Stimulated activated CD8-positive, alpha-beta memory T cell treated with anti-CD3 and anti-CD28 coated beads, Interleukin-12 subunit alpha, Interleukin-12 subunit beta, amount 100 ng/mL, for 1 hour (primary cell): ENCODE data around the gene CAT.

Experiments used
- DNase-seq: peaks from one replicate; pipeline ENCODE4 v3.0.0-alpha.2; 2020; ENCODE audit warnings: low read depth

The CAT gene

DNA sequence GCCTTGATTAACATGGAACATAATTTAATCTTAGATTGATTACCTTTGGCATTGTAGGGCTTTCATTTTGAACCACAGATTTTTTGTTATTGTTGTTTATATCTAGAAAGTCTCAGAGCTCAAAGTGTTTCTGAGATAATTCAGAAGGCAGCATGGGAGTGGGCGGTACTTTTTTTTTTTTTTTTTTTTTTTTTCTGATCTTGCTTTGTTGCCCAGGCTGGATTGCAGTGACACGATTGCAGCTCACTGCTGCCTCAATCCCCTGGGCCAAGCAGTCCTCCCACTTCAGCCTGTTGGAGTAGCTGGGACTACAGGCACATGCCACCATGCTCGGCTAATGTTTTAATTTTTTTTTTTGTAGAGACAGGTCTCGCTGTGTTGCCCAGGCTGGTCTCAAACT is 21.5 kb downstream of the CAT start:
- DNase-seq: no peak

DNA sequence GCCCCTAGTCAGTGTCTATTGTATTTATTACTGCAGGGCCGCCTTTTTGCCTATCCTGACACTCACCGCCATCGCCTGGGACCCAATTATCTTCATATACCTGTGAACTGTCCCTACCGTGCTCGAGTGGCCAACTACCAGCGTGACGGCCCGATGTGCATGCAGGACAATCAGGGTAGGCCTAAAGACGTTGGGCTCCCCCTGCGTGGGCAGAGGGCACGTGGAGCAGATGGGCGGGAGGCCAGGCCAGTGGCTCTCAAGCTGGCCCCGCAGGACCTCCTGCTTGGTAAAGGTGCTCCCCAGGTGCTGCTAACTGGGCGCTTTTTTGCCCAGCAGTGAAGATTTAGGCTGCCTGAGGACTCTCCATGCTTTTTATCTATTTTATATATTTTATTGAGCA is 22.5 kb downstream of the CAT start:
- no peak for DNase-seq

DNA sequence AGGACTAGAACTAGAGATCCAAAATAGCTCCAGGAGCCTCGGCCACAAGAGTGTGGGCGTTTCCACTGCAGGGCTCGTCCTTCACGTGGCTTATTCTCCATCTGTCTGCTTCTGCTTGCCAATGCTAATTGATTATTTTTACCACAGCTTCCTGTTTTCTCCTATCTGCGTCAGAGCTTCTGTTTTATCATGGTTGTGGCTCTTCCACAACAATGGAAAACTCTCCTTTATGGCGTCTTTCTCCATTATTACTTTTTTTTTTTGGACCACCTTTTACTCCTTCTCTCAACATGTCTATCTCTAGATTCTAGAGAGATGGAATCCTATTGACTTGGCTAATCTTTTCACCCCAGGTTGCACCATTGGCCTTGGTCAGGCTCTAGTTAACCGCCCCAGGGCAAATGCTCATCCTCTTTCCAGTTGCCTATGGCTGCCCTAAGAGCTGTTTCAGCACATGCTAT is 25.9 kb downstream of the CAT start:
- no peak for DNase-seq

DNA sequence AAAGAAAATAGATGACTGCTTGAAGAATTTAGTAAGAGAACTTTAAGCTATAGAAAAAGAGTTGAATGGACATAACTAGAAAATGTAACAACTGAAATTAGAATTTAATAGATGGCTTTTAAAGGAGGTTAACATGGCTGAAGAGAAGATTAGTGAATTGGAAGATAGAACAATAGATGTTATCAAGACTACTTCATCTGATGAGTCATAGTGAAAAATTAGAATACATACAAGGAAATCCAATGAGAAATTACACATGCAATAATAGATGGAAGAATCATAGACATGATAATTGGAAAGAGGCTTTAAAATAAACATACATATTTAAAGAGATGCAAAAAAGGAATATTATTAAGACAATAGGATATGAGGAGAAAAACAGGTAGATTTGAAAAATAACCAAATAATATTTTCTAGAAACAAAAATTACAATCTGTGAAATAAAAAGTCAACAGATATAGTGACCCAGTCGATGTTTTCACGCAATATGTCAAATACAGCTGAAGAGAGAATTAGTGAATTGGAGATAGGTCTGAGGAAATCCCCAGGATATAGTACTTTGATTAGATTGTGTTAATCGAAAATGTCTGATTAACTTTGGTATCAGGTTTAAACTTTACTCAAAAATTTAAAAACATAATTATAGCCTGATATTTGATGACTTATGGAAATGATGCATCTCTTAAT is 28.2 kb downstream of the CAT start:
- DNase-seq: no peak

DNA sequence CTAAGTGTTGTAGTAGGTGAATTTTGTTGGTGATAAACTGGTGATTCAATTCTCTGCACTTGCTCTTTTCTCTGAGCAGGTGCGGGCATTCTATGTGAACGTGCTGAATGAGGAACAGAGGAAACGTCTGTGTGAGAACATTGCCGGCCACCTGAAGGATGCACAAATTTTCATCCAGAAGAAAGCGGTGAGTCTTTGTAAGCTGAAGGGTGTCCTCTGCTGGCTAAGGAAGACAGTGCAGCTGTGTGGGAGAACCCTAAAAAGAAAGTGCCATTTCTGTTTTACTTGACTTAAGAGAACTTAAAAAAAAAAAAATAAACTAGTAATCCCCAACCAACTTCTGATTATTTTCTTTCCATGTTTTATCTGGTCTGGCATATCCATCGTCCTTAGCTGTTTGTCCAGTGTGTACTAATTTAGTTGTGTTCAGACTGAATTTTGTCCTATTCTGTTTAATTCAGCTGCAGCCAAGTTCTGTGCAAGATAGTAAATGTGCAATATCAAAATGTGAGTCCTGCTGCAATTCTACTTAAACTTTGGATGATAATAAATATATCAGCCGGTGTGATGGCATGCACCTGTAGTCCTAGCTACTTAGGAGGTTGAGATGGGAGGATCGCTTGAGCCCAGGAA is 29.6 kb downstream of the CAT start:
- no peak for DNase-seq

DNA sequence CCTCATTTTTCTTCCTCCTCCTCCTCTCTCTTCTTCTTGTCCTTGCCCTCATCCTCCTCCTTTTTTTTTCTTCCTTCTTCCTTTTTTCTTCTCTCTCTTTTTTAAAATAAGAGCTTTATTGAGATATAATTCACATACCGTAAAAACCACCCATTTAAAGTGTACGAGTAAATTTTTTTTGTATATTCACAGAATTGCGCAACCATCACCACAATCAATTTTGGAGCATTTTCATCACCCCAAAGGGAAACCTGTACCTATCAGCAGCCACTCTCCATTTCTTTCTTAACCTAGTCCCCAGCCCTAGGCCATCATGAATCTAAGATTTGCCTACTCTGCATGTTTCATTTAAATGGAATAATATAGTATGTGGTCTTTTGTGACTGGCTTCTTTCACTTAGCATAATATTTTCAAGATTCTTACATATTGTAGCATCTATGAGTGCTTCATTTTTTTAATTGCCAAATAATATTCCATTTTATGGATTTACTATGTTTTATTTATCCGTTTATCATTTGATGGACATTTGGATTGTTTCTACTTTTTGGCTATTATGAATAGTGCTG is 35.0 kb downstream of the CAT start:
- no peak for DNase-seq

DNA sequence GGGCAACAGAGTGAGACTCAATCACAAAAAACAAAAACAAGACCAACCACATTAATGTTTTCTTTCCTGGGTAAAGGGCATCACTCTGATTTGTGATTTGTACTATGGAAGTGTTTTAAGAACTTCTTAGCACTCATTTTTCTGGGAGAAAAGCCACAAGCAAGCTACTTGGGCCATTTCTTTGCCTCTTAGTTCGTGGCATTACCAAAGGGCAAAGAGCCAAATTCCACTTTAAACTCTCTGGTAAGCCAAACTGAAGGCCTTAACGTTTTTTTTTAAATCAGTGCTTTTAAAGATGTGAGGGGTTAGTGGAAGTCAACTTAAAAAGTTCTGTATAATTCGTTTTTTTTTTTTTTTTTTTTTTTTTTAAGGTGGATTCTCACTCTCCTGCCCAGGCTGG is 36.9 kb downstream of the CAT start:
- DNase-seq: no peak

DNA sequence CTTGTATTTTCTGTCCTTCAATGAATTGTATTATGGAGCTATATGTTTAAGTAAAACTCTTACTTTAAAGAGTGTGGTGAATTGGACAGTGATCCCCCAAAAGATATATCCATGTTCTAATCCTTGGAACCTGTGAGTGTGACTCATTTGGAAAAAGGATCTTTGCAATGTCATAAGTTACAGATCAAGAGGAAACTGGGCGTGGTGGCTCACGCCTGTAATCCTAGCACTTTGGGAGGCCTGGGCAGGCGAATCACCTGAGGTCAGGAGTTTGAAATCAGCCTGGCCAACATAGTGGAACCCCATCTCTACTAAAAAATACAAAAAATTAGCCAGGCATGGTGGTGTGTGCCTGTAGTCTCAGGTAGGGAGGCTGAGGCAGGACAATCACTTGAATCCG is 38.1 kb downstream of the CAT start:
- no peak for DNase-seq

DNA sequence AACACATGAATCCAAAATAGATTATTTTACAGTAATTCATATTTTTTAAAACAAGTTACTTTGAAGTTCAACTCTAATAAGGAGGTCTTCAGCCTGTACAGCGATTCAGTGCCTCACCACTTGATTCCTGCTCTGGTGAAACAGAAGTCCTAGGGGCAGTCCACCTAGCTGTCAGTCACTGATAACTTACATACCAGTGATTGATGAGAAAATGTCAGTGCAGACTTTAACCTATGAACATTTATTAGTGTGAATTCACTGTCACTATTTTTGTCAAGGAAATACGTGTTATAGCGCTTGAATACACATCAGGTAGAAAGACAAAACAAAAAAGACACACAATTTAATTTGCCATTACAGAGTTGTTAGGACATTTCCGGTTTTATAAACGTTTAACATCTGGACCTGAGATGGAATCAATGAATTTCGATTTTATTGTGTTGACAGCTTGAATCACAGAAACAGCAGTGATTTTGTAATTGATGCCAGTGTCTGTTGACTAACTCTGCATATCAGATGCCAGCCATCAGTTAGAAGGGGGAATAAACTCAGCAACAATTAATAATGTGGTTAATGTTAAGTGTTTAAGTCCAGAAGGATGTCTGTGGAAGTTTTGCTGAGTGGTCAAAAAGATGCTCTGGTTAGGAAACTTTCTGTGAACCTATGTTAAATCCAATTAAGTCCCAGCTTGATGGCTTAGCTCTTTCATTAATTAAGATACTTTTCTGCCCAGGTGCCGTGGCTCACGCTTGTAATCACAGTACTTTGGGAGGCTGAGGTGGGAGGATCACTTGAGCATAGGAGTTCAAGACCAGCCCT is 40.3 kb downstream of the CAT start:
- DNase-seq: no peak

DNA sequence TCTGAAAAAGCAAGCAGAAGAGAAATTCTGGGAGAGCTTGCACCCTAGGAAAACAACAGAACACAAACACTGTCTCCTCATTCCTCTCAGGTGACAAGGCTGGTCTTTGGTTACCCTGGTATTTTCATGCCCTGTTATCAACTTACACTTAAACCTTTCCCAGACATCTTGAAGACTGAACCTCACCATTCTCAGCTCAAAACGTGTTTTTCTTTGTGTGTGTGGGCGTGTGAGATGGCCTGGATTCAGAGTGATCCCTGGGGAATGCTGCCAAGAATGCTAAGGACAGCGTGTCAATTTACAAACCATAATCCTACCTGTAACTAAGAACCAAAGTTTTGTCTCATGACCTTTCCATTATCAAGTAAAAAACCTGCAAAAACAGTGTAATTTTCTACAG is 41.6 kb downstream of the CAT start:
- DNase-seq: no peak

DNA sequence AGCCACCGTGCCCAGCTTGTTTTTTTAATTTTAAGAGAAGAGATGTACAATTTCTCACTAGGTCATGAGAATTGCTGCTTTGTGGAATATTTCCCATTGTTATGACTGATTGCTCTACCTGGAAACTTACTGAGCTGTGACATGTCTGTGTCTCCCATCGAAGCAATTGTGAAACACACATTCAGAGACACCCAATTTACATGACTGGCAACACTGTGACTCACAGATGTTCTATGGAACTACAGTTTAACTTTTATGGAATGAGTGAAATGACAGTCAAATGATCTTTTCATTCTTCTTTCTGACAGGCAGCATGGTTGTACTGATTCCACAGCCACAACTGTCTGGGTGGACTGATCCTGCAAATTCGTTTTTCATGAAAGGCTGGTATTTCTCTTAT is 42.6 kb downstream of the CAT start:
- no peak for DNase-seq

DNA sequence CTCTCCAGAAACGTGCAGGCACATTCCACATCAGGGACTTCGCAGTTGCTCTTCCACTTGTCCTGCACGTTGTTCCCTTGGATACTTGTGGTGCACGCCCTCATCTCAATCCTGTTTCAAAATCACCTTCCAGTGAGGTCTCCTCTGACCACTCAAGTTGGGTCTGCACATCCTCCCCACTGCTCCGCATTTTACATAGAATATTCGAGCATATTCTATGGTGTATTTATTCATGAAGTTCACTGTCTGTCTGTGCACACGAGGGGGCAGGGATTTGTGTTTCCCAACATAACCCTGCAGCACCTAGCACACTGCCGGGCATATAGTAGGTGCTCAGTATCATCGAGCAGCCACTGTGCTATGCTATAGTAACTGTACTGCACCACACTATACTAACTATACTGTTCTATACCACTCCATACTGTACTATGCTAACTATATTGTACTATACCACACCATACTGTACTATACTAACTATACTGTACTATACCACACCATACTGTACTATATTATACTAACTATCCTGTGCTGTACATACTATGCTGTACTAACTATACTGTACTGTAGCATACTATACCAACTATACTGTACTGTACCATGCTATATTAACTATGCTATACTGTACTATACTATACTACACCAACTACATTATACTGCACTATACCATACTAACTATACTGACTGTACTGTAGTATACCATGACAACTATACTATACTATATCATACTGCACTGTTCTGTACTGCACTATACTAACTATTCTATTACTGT is 44.6 kb downstream of the CAT start:
- DNase-seq: no peak

DNA sequence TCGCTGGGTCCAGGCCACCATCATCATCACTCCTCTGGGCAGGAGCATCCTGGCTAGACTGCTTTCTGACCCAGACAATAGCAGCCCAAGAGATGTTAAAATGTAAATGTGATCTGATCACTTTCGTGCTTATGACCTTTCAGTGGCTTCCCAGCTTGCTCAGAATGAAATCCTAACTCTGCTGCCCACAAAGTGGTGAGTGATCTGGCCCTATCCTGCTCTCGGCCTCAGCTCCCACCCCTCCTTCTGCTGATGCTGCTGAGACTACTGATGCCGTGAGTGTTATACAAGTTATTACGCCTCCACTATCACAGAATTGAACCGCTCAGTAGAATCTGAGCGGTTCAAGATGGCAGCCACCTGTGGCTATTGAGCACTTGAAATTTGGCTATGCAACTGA is 48.7 kb downstream of the CAT start:
- DNase-seq: no peak

DNA sequence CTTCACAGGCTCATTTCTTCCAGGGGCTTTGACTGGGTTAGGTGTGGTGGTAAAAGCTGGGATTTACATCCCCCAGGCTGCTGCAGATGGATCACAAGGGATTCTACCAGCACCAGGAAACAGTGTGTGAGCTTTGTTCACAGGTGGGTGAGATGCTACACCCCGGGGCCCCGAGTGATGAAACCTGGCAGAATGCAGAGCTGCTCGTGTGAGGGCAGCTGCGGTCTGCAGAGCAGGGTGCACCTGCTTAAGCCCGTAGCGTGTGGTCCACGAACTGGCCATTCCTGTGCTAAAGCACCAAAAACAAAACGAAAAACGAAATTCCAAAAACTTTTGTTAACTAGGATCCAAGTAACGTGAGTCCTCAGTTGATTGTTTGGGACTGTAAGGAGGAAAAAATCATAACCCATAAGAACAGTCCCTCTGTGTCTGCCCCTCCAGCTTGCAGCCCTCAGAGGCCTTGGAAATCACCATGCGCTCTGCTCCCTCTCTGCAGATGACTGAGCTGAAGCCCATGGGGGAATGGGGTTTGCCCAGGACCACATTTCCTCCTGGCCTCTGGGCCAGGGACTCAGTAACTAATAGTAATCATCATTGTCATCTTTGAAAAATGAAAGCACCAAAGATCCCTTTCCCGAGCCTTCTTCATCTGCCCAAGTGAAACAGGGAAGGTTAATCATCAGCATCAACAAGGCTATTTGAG is 50.3 kb downstream of the CAT start:
- no peak for DNase-seq

DNA sequence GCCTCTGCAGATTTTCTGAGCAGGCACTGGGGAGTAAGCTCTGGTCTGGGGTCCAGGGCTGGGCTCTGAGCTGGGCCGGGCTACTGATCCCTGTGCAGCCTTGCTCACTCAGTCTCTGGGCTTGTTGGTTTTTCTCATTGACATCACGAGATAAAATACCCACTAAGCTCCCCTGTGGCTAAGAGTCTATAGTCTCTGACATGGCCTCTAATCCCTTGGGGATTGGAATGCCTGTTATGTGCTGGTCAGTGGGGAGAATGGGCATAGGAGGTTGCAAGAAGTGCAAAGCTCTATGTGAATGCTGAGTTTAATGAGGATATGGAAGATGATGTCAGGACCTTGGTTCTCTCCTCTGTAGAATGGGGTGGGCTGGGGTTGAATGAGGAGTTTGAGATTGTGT is 51.6 kb downstream of the CAT start:
- DNase-seq: no peak

DNA sequence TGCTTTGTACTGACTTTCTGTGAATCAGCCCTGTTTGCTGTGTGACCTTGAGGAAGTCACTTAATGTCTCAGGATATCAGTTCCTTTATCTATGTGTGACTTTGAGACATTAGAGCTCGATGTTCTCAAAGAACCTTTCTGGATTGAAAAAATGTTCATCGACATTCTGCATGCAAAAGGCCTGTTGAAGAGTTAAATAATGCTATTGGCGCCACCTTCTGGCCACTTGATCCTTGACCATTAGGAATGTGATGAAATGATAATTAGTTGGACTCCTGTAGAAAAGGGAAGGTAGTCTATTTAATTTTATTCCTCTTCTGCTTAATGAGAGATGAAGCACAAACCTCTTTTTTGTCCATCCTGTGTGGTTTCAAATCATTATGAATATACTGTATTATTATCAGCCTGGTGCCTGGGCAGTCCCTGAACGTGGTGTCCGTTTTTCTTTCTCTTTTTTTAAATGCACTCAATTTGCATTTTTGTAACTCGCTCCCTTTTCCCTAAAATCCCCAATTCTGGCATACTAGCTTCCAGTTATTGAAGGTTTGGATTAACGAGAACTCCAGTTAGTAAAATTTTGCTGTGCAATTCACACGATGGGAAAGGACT is 54.2 kb downstream of the CAT start:
- DNase-seq: peak; percentile 19

DNA sequence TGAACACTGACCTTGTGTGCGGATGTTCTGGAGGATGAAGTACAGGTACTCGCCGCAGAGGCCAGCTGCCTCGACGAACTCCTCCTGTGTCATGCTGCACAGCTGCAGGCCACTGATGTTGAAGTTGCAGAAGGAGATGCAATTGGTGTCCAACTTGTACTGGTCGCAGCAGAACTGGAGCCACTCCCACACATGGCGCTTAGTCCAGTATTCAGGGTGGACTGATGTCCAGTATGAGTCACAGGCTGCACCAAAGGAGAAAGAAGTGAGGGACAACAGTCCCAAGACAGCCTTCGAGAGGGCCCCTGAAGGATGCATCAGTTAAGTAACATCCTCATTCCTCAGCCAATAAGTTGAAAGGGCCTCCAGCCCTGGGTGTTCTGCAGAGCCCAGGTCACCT is 54.7 kb downstream of the CAT start:
- no peak for DNase-seq

DNA sequence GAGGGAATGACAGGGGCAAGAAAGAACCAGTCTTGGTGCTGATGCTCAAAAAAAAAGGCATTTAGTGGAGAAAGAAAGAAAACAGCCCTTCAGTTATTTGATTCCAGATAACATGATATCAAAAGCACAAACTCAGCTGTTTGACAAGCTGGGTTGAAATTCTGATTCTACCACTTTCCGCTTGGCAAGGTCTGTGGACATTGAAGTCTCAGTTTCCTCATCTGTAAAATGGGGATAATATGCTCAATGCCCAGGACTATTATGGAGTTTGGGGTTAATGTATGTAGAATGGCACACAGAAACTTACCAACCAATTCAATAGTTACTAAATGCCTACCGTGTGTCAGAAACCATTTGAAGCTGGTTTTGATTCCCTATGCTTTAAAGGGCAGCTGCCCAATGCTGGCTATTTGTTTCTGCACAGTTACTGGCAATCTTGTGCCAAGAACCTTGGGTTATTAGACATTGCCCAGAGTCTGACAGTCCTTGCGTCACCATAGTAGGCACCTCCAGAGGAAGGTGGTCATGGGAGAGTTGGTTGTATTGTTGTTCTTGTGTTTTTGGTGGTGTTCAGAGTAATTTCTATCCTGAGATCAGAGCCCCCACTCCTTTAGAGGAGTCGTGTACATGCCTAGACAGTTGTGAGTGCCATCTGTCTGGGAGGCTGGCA is 55.3 kb downstream of the CAT start:
- DNase-seq: no peak

DNA sequence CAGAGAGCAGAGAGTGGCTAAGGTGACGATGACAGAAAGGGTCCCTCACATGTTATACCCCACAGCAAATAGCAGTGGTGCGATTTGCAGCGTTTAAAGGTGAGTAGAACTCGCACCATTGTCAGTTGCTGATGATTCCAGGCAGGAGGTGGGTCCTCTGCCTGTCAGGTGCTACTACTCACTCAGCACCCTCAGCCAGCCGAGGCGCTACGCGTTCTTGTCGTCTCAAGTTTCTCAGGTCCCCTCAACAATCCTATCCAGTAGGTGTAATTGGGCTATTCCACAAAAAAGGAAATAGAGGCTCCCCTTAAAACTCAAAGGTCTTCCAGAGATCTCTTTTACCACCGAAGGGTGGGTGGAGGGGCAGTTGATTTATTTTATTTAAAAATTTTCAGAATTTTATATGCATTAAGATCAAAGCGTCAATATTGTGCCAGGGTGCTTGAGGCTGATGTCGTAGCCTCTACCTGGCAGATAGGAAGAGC is 56.5 kb downstream of the CAT start:
- DNase-seq: no peak

DNA sequence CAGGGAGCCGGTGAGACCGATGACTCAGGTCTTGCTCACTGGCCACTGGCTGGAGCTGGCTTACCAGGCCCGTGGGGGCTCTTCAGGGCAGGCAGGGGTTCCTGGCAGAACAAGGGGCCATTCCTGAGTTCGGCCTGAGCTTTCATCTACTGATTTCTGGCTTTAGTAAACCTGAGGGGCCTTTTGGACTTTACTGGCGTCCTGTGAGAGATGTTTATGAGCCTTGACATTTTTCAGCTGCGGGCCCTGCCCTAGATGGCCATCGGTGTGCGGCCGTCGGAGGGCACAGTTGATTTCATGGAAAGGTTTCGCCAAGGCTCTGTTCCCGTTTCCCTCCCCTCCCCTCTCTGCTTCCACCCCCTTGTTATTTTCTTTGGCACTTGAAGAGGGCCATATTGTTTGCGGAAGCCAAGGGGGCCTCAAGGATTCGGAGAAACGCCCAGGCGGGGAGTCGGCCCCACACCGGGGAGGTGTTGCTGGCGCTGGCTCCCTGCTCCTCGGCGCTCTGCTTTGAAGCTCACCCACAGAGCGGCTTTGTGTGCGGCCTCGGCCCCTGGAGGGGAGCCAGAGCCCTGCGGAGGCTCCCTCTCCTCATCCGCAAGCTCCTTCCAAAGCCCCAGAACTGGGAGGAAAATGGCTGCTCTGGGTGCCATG is 57.1 kb downstream of the CAT start:
- DNase-seq: no peak
